GM08714 (cell line): ENCODE measurements around the gene STYXL2.

Source experiments
- H3K4me3 ChIP-seq: fragments of 200-500 bp; sonication (Bioruptor generic); 2 replicates; pipeline ENCODE4 v1.5.1; 2014; ENCODE audit warnings: mild to moderate bottlenecking, low read length, inconsistent platforms
- ZNF274 ChIP-seq: IDR thresholded peaks from 2 replicates; pipeline ENCODE4 v1.6.1; 2012; ENCODE audit warnings: mild to moderate bottlenecking, low read depth, low read length

The STYXL2 gene

DNA sequence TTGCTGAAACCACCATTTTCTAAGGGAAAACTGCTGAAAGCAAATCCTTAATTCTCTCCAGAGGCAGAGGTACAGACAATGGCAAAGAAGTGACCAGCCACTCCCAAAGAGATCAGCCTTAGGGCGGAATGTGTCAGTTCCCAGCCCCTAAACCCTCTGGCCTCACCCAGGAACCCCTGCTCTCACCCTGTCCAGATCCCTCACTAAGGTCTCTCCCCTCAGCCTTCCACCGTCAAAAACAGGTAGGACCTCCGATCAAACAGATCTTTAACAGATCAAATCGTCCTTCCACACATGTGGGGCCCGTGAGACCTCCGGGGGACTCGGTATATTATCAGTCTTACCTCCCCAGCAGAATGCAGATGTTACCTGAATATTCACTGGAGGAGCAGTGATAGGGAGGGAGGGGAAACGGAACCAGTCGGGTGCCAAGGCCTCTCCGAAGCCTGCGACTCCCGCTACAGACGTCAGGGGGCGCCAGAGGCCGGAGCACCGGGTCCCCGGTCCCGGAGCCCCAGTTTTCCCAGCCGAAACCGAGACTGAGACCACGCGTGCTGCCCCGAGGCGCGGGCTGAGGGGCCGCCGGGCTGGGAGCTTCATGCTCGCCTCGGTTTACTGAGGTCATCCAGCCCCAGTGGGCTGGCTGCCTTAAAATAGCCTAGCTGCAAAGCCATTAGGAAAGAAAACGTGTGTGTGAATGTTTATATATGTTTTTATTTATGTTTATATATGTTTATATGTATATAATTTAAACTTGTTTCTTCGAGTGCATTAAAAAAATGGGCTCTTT, 27.3 kb upstream of the STYXL2 start:
- no peak for TF ChIP-seq ZNF274
- no peak overlapping the region for H3K4me3 ChIP-seq

DNA sequence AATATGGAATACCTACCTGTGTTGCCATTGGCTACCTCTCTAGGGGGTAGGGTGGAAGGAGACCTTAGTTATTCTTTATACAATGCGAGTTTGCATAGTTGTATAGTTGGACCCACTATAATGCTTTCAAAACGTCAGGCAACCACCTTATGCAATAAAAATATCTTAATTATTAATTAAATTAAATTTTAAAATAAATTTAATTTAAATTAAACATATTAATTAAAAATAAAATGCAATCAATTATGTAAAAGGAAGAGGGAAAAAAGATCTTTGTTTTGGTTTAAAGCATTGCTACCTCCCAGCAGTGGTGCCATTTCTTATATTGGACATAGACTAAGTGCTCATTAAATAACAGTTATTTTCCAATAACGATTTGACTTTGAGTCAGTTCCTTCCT, 26.0 kb upstream of the STYXL2 start:
- TF ChIP-seq ZNF274, result no peak

DNA sequence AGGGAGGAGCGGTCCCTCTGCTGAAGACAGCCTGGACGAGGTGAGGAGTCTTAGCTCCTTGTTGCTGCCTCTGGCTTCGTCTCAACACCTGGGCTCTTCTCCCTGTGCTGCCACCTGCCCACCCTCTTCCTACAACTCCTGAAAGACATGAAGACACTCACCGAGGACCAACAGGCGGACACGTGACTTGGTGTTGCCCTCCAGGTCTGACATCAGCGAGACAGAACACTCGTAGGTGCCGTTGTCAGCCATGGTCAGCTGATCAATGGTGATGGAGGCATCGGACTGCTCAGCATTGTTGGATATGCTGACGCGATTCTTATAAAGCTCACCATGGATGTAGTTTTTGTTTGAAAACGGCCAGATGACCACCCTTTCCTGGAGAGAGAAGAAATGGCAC, 25.1 kb upstream of the STYXL2 start:
- H3K4me3 ChIP-seq, result no peak overlapping the region
- no peak for TF ChIP-seq ZNF274

More for the DNA sequence above, 26.0 kb upstream of the STYXL2 start:
- no peak overlapping the region for H3K4me3 ChIP-seq

DNA sequence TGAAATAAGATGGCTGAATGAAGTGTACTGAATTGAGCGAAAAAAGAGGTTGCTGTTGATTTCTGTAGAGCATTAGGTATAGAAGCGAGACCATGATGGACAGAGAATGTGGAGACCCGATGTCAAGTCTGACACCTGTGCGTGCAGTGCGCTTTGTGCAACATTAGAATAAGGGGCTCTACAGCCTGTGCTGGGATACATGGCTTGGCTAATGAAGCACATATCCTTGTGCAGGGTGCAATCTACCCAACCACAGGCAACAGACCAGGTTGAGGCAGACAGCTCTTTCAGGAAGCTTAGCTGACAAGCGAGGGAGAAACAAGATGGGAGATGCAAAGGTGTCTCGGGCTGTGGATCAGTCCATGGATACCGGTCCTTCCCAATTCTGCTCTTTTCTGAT, 22.6 kb upstream of the STYXL2 start:
- no peak for TF ChIP-seq ZNF274
- H3K4me3 ChIP-seq, result no peak overlapping the region

DNA sequence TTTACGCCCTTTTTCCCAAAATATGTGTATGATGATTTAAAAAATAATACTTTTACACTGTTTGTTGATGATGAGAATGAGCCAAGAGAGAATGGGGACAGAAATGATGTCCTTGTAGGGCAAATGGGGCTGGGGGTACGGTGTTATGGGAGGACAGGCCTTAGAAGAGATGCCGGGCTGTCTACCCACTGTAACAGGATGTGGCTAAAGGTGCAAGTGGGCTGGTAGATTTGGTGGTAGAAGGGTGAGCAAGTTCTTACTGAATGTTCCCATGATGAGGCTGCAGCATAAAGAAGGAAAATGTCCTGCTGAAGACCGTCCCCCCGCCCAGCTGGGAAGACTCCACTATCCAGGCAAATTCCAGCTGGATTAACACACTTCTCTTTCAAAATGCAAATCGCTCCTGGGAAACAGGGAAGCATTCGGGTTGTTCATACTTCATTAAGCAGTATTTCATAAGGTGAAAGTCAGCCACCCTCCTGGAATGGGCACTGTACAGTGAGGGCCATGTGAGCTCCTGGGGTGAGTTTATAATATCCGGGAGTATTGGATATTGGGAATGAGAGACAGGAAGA, 17.7 kb upstream of the STYXL2 start:
- no peak overlapping the region for H3K4me3 ChIP-seq
- TF ChIP-seq ZNF274, result no peak

DNA sequence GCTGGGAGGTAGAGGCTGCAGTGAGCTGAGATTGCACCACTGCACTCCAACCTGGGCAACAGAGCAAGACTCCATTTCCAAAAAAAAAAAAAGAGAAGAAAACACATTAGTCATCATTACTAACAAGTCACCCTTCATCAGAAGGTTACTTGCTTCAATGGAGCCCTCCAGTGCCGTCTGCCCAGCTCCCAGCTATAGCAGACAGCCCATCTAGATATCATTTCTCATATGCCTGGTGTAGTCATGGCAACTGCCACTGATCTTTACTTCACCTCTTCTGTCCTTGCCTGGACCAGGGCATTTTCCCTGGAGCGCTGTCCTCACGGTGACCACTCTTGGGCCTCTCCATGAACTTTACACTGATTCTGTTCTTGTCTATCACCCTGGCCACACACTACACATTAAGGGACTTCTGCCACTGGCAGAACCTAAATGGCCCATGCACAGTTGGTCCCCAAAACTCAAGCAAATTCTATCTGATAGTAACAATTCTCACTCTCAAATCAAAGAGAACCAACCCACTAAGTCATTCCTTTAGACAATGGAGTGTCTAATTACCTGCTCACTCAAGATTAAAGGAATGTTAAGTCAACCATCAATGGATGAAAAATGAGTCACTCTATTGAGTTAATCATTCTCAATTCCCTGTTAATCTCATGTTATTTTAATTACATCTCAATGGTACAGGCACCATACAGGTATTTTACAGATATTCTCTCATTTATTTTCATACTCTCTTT, 16.6 kb upstream of the STYXL2 start:
- H3K4me3 ChIP-seq, result no peak overlapping the region
- no peak for TF ChIP-seq ZNF274

DNA sequence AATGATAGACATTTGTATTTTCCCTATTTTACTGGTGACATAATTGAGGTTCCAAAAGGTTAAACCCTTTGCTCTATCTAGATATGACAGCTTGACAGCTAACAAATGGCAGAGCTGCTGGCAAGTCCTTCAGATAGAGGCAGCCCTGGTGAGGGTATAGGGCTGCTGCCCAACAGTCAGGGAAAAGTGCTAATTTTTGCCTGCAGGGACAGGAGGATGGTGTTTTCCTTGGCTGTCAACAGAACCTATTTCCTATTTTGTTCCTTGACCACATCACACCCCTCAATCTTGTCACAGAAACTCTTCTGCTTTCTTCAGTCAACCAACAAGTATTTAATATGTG, 16.0 kb upstream of the STYXL2 start:
- no peak overlapping the region for H3K4me3 ChIP-seq
- TF ChIP-seq ZNF274, result no peak

DNA sequence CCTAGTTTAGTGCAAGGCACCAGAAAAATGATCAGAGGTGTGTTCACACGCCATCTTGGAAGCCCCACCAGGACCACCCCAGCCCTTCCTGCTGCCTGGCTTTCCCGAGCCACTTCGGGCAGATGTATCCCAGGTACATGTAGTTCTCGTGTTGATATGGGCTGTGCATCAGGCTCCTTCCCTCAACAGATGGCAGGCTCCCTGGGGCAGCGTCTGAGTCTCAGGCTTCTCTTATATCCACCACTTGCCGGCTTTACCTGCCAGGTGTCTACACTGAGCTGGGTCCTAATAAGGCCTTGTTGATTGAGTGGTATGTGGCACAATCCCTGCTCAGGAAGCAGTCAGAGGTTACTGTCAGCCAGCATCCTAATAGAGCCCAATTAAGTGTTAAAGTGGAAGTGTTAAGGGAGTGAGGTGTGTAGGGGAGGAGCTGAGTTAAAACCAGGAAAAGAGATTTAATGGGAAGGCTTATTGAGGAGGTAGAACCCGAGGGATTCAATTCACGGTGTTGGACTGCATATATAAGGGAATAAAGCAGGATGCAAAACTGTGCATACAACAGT, 12.2 kb upstream of the STYXL2 start:
- H3K4me3 ChIP-seq, result no peak overlapping the region
- TF ChIP-seq ZNF274, result no peak

DNA sequence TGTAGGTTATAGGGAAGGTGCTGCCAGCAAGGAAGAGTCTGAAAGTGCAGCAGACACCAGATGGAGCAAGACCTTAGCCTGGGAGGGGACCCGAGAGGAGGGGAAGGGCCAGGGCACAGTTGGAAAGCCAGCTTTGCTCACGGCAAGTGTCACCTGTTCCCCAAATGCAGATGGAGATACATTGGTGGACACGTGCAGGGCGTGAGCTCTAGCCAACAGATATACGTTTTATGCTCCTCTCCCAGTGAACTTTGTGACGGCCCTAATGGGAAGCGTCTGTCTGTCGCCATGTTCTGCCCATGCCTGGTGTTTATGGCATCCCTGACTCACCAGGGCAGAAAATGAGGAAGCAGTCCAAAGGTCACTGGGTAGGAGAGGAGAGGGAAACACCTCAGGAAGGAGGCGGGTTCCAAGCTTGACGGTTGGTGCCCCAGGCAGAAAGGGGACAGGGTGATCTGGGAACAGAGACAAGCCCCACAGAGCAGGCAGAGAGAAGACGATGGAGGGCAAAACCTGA, 11.3 kb upstream of the STYXL2 start:
- no peak for TF ChIP-seq ZNF274
- H3K4me3 ChIP-seq, result no peak overlapping the region

DNA sequence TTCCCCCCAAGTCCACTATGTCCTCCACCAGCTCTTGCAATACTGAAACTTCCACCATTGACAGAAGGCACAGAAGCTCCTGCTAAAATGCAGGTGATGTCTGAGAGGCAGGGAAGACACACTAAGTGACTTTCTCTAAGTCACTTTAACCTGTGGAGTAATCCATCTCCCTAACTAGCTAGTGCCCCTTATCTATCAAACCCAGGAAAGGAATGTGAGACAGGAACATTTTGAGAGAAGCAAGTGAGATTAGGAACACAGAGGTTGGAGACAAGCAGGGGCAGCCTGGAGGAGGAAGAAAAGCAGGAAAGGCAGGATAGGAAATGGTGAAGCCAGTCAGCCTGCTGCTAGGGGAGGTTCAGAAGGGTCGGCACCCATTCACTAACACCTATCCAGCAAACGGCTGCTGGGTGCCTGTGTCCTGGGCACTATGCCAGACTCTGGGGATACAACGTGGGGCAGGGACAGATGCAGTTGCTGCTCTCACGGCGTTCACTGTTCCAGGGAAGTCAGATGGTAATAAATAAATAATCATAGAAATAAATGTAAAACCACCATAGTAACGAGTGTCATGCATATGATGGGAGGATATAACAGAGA, 10.7 kb upstream of the STYXL2 start:
- no peak for TF ChIP-seq ZNF274
- no peak overlapping the region for H3K4me3 ChIP-seq

DNA sequence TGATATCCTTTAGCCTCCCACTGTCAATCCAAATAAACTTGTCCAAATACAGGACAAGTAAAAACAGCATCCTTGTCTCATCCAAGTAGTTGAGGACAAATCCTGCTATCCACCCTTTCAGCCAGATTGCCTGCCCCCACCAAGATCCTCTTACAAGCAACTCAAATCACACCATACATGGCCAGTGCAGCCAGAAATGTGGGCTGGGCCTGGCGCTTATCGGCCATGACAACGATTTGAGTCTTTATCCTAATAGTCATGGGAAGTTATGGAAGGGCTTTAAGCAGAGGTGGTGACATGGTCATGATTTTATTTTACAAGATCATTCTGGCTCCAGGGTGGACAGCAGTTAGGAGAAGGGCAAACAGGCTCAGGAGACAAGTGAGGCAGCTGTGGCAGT, 10.0 kb upstream of the STYXL2 start:
- no peak for TF ChIP-seq ZNF274
- H3K4me3 ChIP-seq, result no peak overlapping the region

DNA sequence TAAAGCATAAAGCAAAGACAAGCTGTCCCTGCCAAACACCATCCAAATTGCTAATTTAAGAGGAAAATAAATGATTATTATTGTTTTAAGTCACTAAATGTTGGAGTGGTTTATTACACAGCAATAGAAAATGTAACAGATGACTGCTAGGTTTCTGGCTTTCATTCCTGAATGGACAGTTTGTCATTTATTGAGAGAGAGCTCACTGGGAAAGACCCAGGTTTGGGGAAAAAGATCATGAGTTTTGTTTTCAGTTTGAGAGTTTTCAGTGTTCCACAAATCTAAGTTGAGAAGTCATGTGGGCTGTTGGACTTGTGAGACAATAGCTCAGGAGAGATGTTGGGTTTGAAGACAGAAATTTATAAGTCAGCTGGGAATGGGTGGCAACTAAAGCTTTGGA, 9.1 kb upstream of the STYXL2 start:
- H3K4me3 ChIP-seq, result no peak overlapping the region
- TF ChIP-seq ZNF274, result no peak

DNA sequence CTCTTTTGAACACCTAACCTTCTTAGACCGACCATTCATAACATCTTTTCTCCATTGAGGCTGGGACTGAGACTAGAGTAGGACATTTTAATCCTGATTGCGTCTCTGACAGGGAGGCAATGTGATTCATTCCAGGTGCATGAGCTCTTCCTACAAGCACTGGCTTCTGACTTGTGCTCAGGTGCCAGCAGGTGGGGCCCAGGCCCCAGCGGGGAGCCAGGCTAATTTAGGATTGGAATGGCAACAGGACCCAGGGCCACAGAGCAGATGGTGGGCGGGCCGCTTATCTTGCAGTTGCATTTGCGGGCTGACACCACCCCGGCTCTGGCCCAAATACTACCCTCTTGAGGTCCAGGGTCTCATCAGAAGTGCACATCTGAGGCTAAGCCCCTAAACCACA, 7.8 kb upstream of the STYXL2 start:
- TF ChIP-seq ZNF274, result no peak
- H3K4me3 ChIP-seq, result no peak overlapping the region

DNA sequence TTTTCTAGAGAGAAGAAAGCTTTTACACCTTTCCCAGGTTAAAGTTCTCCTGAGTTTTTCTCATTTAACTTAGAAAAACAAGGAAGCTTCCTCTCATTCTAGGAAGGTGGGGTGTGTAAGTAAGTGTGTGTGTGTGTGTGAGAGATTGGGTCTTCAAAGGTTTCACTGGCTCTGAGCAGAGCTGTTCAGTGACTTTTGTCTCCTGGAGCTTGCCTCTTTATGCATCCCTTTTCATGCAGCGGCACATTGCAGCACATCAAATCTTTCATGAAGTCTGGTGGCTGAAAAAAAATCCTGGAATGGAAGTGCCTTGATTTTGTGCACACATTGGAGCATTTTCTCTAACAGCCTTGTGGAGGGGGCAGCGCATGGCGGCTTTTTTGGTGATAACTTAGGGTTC, 7.1 kb upstream of the STYXL2 start:
- TF ChIP-seq ZNF274, result no peak
- H3K4me3 ChIP-seq, result no peak overlapping the region
